HepG2 (cell line): ENCODE data around the gene CNTFR. TPM values are rescaled to one million over a fixed set of nuclear protein-coding genes. Genes with fewer than 3 reads are reported as not detected.

Experiments used
- BCL6 ChIP-seq: IDR thresholded peaks from 2 replicates; pipeline ENCODE4 v1.6.1; 2016; ENCODE audit warnings: missing genetic modification reagents, missing compliant biosample characterization
- CEBPG ChIP-seq: IDR thresholded peaks from 2 replicates; pipeline ENCODE4 v1.6.1; 2016
- CREB1 ChIP-seq, 2 experiments: fragments of 450-650 bp in 1 of 2; IDR thresholded peaks; 2 replicates each; pipeline ENCODE4 v1.6.1; 2016 to 2017; ENCODE audit warnings: control low read depth in 1 of 2, mild to moderate bottlenecking in 1 of 2, missing compliant biosample characterization in 1 of 2, missing genetic modification characterization in 1 of 2
- ETS1 ChIP-seq: sonication (generic); formaldehyde crosslinking; IDR thresholded peaks from 2 replicates; pipeline ENCODE4 v1.4.0; 2020; ENCODE audit warnings: missing genetic modification reagents
- FOXO1 ChIP-seq: sonication (generic); formaldehyde crosslinking; IDR thresholded peaks from 2 replicates; pipeline ENCODE4 v1.4.0; 2020; ENCODE audit warnings: missing genetic modification reagents
- GMEB1 ChIP-seq: sonication (generic); formaldehyde crosslinking; IDR thresholded peaks from 2 replicates; pipeline ENCODE4 v1.5.1; 2020; ENCODE audit warnings: missing genetic modification reagents, mild to moderate bottlenecking, borderline replicate concordance
- GRHL1 ChIP-seq: sonication (generic); formaldehyde crosslinking; conservative IDR thresholded peaks from 2 replicates; pipeline ENCODE4 v1.8.0; 2022; ENCODE audit warnings: missing genetic modification reagents
- MBD4 ChIP-seq: IDR thresholded peaks from 2 replicates; pipeline ENCODE4 v1.6.1; 2012; ENCODE audit warnings: low read length, inconsistent platforms, borderline replicate concordance
- NFE2L1 ChIP-seq: sonication (generic); formaldehyde crosslinking; IDR thresholded peaks from 2 replicates; pipeline ENCODE4 v1.4.0; 2020; ENCODE audit warnings: missing genetic modification reagents, mild to moderate bottlenecking, borderline replicate concordance
- PHB2 ChIP-seq: fragments of 450-650 bp; IDR thresholded peaks from 2 replicates; pipeline ENCODE4 v1.6.1; 2018; ENCODE audit not compliant: partially characterized antibody
- SMAD3 ChIP-seq: sonication (generic); formaldehyde crosslinking; IDR thresholded peaks from 2 replicates; pipeline ENCODE4 v1.4.0; 2020; ENCODE audit warnings: missing genetic modification reagents
- ZMAT3 ChIP-seq: sonication (generic); formaldehyde crosslinking; conservative IDR thresholded peaks from 2 replicates; pipeline ENCODE4 v1.7.0; 2021; ENCODE audit warnings: missing genetic modification reagents
- ZMYM3 ChIP-seq: sonication (generic); formaldehyde crosslinking; IDR thresholded peaks from 2 replicates; pipeline ENCODE4 v1.5.1; 2020; ENCODE audit warnings: mild to moderate bottlenecking, missing genetic modification reagents
- ZNF17 ChIP-seq: sonication (generic); formaldehyde crosslinking; IDR thresholded peaks from 2 replicates; pipeline ENCODE4 v1.5.0; 2020; ENCODE audit warnings: mild to moderate bottlenecking, missing genetic modification reagents
- ZNF431 ChIP-seq: sonication (generic); formaldehyde crosslinking; IDR thresholded peaks from 2 replicates; pipeline ENCODE4 v1.9.0; 2022; ENCODE audit warnings: missing genetic modification reagents, low read depth, mild to moderate bottlenecking, borderline replicate concordance
- ZNF572 ChIP-seq: sonication (generic); formaldehyde crosslinking; IDR thresholded peaks from 2 replicates; pipeline ENCODE4 v1.5.1; 2020; ENCODE audit warnings: mild to moderate bottlenecking, missing genetic modification reagents
- ZNF597 ChIP-seq: sonication (generic); formaldehyde crosslinking; IDR thresholded peaks from 2 replicates; pipeline ENCODE4 v1.5.0; 2020; ENCODE audit warnings: missing genetic modification reagents
- ZNF747 ChIP-seq: sonication (generic); formaldehyde crosslinking; IDR thresholded peaks from 2 replicates; pipeline ENCODE4 v1.8.1; 2023; ENCODE audit warnings: missing genetic modification reagents, mild to moderate bottlenecking, borderline replicate concordance
- ZNF839 ChIP-seq: sonication (generic); formaldehyde crosslinking; IDR thresholded peaks from 2 replicates; pipeline ENCODE4 v1.4.0; 2020; ENCODE audit warnings: missing genetic modification reagents, mild to moderate bottlenecking, borderline replicate concordance
- polyA plus RNA-seq, 8 experiments: library from polyadenylated mRNA; depleted of rRNA in 3 of 8; stranded (reverse) in 7 of 8; unstranded in 1 of 8; fragments of >200 nt; fragmentation: Illumina TruSeq in 4 of 8; extraction: Trizol in 4 of 8; gene quantifications; 2 replicates each; pipeline versions ENCODE4 v1.2.1 to v1.2.3, GENCODE V29; 2011 to 2016; ENCODE audit warnings: low read depth in 4 of 8, missing spikeins in 1 of 8, mixed read lengths in 1 of 8; ENCODE audit not compliant: insufficient read depth in 1 of 8
- total RNA-seq, 5 experiments: library from RNA; depleted of rRNA; stranded (reverse); fragments of >200 nt; fragmentation: Illumina TruSeq; extraction: Trizol; gene quantifications; 2 replicates each; pipeline ENCODE4 v1.2.3, GENCODE V29; 2016; ENCODE audit warnings: low read depth in 1 of 5
- TF ChIP-seq, protein P1 (sequence below): sonication (generic); formaldehyde crosslinking; IDR thresholded peaks from 2 replicates; pipeline ENCODE4 v1.4.0; 2020; ENCODE audit warnings: mild to moderate bottlenecking, low read depth, missing genetic modification reagents
- TF ChIP-seq, protein P2 (sequence below): sonication (generic); formaldehyde crosslinking; IDR thresholded peaks from 2 replicates; pipeline ENCODE4 v1.4.0; 2020; ENCODE audit warnings: missing genetic modification reagents

Gene CNTFR
- total and polyA plus RNA-seq, 2 of the 13 experiments (the other 11 are each of a cell fraction or from before 2014, with no cell fraction given), result not detected

DNA sequence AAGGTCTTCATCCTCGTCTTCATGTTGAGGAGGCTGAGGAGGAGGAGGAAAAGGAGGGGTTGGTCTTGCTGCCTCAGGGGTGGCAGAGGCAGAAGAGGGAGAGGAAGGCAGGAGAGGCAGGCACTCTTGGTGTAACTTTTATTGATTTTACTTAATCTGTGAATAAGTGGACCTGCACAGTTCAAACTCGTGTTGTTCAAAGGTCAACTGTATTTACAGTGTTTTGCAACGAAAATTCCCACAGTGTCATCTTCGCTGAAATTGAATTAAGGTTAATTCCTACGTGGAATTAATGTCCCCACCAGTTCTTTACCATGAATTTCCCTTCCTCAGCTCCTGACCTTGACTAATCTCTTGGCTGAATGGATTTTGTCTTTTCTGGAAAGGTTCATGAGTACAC lies 45.5 kb downstream of the CNTFR start (continued):
- TF ChIP-seq FOXO1 (CRISPR knock-in tag), result peak; percentile 66; the same call in 1 of the 2 replicates
- TF ChIP-seq, protein P1, sequence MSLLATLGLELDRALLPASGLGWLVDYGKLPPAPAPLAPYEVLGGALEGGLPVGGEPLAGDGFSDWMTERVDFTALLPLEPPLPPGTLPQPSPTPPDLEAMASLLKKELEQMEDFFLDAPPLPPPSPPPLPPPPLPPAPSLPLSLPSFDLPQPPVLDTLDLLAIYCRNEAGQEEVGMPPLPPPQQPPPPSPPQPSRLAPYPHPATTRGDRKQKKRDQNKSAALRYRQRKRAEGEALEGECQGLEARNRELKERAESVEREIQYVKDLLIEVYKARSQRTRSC (CRISPR knock-in tag), result no peak
- TF ChIP-seq NFE2L1 (CRISPR knock-in tag), result no peak
- TF ChIP-seq MBD4, result no peak
- no peak for TF ChIP-seq ETS1 (CRISPR knock-in tag)
- TF ChIP-seq, protein P2, sequence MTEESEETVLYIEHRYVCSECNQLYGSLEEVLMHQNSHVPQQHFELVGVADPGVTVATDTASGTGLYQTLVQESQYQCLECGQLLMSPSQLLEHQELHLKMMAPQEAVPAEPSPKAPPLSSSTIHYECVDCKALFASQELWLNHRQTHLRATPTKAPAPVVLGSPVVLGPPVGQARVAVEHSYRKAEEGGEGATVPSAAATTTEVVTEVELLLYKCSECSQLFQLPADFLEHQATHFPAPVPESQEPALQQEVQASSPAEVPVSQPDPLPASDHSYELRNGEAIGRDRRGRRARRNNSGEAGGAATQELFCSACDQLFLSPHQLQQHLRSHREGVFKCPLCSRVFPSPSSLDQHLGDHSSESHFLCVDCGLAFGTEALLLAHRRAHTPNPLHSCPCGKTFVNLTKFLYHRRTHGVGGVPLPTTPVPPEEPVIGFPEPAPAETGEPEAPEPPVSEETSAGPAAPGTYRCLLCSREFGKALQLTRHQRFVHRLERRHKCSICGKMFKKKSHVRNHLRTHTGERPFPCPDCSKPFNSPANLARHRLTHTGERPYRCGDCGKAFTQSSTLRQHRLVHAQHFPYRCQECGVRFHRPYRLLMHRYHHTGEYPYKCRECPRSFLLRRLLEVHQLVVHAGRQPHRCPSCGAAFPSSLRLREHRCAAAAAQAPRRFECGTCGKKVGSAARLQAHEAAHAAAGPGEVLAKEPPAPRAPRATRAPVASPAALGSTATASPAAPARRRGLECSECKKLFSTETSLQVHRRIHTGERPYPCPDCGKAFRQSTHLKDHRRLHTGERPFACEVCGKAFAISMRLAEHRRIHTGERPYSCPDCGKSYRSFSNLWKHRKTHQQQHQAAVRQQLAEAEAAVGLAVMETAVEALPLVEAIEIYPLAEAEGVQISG, result no peak
- no peak for TF ChIP-seq GRHL1
- TF ChIP-seq ZNF597 (CRISPR knock-in tag), result no peak
- TF ChIP-seq ZMYM3 (CRISPR knock-in tag), result no peak
- TF ChIP-seq SMAD3 (CRISPR knock-in tag), result no peak
- no peak for TF ChIP-seq ZNF431
- no peak for TF ChIP-seq ZNF839 (CRISPR knock-in tag)
- no peak for TF ChIP-seq GMEB1 (CRISPR knock-in tag)
- no peak for TF ChIP-seq CREB1 (IDR thresholded peaks at IDR 0.05)
- 0 out of 2 replicates have a peak, but pooled peaks have one; percentile 13 for TF ChIP-seq CREB1 (CRISPR knock-in tag; IDR thresholded peaks at IDR 0.05)
- TF ChIP-seq PHB2, result no peak
- peak; percentile 66 for TF ChIP-seq CEBPG
- no peak for TF ChIP-seq ZNF747 (CRISPR knock-in tag)
- TF ChIP-seq ZNF572, result no peak
- peak; percentile 84 for TF ChIP-seq BCL6 (CRISPR knock-in tag)
- TF ChIP-seq ZMAT3, result no peak
- TF ChIP-seq ZNF17 (CRISPR knock-in tag), result no peak
